ENCODE results near the gene HIF1A. TPM values are rescaled to one million over a fixed set of nuclear protein-coding genes. Genes with fewer than 3 reads are reported as not detected.

Gene HIF1A
- total RNA-seq, 1 donor = 816 TPM

DNA sequence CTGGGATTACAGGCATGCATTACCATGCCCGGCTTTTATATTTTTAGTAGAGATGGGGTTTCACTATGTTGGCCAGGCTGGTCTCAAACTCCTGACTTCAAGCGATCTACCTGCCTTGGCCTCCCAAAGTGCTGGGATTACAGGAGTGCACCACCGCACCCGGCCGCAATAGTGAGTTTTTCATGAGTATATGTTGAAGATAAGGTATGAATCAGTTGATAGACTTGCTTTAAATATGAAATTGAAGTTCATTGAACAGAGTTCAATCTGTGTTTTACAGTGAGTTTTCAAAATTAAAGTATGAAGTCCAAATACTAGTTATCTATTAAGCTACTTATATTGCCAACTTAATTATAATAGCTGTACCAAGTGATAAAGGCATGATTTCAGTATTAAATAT, 102.0 kb downstream of the HIF1A start:
- Histone ChIP-seq H3K4me1 (ENCODE audit: insufficient read depth, low read length) (no peaks in the 10 kb centered on the region), H3K4me3 (ENCODE audit: insufficient read depth, low read length) (no peak overlapping the region), H3K4me2 (ENCODE audit: insufficient read depth, low read length) (no peak overlapping the region), H3K27me3 (ENCODE audit: insufficient read depth, low read length) (no peaks in the 10 kb centered on the region), H3K27ac (ENCODE audit: low read depth, low read length) (no peak overlapping the region), H3K36me3 (ENCODE audit: insufficient read depth, low read length) (peaks cover 39% of the 10 kb centered on the region), H2AFZ (ENCODE audit: low read length) (no peak overlapping the region), H3K79me2 (ENCODE audit: insufficient read depth, low read length) (no peaks in the 10 kb centered on the region), H4K20me1 (ENCODE audit: insufficient read depth, low read length) (peaks cover 4% of the 10 kb centered on the region), H3K9me3 (ENCODE audit: low read depth, low read length) (no peaks in the 10 kb centered on the region)
- no peak for DNase-seq (ENCODE audit: insufficient read length, low spot score, missing footprints)
- TF ChIP-seq CTCF (IDR thresholded peaks at IDR 0.05; ENCODE audit: extremely low read depth, low read depth, low read length) = no peak

Other genes with a start within 250 kb of the HIF1A start
- gene SNAPC1, start 66.9 kb downstream of the HIF1A start, total RNA-seq = 26.5 and 35.8 TPM in 2 replicates
- gene SYT16, start 117.2 kb downstream of the HIF1A start, total RNA-seq = 0.29 and 0.72 TPM in 2 replicates